Colonic mucosa (tissue), 4 donors: ENCODE results near the gene KCNK17. TPM values are rescaled to one million over a fixed set of nuclear protein-coding genes. Genes with fewer than 3 reads are reported as not detected.

ENCODE experiments used
- DNase-seq: peaks from one replicate; pipeline ENCODE4 v3.0.0-alpha.2; 2020
- H3K27ac ChIP-seq: fragments of 200-600 bp; one replicate; pipeline ENCODE4 v1.8.0; 2021
- H3K27me3 ChIP-seq: fragments of 200-600 bp; one replicate; pipeline ENCODE4 v1.8.0; 2021
- H3K36me3 ChIP-seq: fragments of 200-600 bp; one replicate; pipeline ENCODE4 v1.8.0; 2021
- H3K4me1 ChIP-seq: fragments of 200-600 bp; one replicate; pipeline ENCODE4 v1.8.0; 2021; ENCODE audit warnings: mild to moderate bottlenecking
- H3K4me3 ChIP-seq: fragments of 200-600 bp; one replicate; pipeline ENCODE4 v1.8.0; 2021
- H3K9ac ChIP-seq, 2 donors: one replicate each; pipeline ENCODE4 v1.7.0; 2013; ENCODE audit warnings: control low read depth in 2 of 2, low read depth in 2 of 2, low read length in 2 of 2
- H3K9me3 ChIP-seq: fragments of 200-600 bp; one replicate; pipeline ENCODE4 v1.8.0; 2021
- intact Hi-C: fragments of 100-400 bp; cut with DNase I; formaldehyde crosslinking; loops from one replicate; pipeline ENCODE4 v1.14.1; 2022
- total RNA-seq, 2 donors: library from RNA; stranded (reverse); fragmentation: NEBNext Ultra II Directional in 1 of 2; extraction: Animal tissue kit (Norgen Biotek cat#: 25700) in 1 of 2; gene quantifications; one replicate each; pipeline ENCODE4 v1.2.1, GENCODE V29; 2021
- TF ChIP-seq, protein P1 (sequence below): fragments of 200-600 bp; IDR thresholded peaks from one replicate; pipeline ENCODE4 v1.8.0; 2022; ENCODE audit warnings: antibody characterized with exemption, mild to moderate bottlenecking
- donor health status: healthy.
- donor health status: DM: no; HTN: no; CAD: no.
- donor health status: DM: no; HTN: no; CAD: no.

KCNK17 gene
- total RNA-seq, 2 donors from 2014 or later = not detected

DNA sequence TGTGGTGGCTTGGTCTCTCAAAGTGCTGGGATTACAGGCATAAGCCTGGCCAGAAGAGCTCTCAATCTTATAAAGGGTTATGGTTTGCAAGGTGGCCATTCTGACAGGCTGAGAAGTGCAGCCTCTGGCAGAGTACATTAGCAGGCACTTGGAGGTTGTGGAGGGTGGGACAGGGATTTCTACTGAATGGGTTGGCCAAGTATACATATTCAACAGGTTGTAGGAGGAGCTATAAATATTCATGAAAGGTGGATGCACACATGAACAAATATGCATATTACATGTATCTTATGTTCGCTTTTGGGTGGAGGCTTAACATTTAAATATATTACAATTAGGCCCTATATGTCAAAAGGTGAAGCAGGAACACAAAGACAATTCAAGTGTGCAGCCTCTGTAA, 64.9 kb downstream of the KCNK17 start:
- TF ChIP-seq, protein P1, sequence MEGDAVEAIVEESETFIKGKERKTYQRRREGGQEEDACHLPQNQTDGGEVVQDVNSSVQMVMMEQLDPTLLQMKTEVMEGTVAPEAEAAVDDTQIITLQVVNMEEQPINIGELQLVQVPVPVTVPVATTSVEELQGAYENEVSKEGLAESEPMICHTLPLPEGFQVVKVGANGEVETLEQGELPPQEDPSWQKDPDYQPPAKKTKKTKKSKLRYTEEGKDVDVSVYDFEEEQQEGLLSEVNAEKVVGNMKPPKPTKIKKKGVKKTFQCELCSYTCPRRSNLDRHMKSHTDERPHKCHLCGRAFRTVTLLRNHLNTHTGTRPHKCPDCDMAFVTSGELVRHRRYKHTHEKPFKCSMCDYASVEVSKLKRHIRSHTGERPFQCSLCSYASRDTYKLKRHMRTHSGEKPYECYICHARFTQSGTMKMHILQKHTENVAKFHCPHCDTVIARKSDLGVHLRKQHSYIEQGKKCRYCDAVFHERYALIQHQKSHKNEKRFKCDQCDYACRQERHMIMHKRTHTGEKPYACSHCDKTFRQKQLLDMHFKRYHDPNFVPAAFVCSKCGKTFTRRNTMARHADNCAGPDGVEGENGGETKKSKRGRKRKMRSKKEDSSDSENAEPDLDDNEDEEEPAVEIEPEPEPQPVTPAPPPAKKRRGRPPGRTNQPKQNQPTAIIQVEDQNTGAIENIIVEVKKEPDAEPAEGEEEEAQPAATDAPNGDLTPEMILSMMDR = no peak
- Histone ChIP-seq H3K27me3 (no peaks in the 10 kb centered on the region), H3K4me1 (no peaks in the 10 kb centered on the region), H3K4me3 (no peak overlapping the region), H3K9me3 (no peaks in the 10 kb centered on the region), H3K27ac (no peak overlapping the region), H3K36me3 (no peaks in the 10 kb centered on the region), H3K9ac (no peak overlapping the region)
- intact Hi-C loops = no loop called here
- DNase-seq = no peak

Other genes with a start within 250 kb of the KCNK17 start
- gene SAYSD1, start 199.2 kb downstream of the KCNK17 start, total RNA-seq = 10 to 100 TPM; 12.9 to 15.5 TPM
- gene KCNK5, start 84.9 kb downstream of the KCNK17 start, total RNA-seq = 10 to 100 TPM; 26.9 to 39.6 TPM
- not detected for gene KCNK16, start 8.3 kb upstream of the KCNK17 start, total RNA-seq